ENCODE data around the gene MBD4.
"Not testable (repeated sequence)": the region's sequence is repeated elsewhere in the genome, so short reads cannot be mapped to it uniquely, and the experiment has no call there.

The MBD4 gene

DNA sequence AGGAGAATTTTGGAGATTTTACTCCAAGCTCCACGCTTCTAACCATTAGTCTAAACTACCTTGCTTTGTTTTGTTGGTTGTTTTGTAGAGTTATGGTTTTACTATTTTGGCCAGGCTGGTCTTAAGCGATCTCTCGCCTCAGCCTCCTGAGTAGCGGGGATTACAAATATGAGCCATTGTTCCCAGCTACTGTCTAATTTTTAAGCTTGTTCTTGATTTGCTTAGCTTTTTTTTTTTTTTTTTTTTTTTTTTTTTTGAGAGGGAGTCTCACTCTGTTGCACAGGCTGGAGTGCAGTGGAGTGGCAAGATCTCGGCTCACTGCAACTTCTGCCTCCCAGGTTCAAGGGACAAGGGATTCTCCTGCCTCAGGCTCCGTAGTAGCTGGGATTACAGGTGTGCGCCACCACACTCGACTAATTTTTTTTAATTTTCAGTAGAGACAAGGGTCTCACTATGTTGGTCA lies 39.8 kb downstream of the MBD4 start:
- H2AK5ac ChIP-seq (ENCODE audit: low read length) = no peak overlapping the region
- peaks cover 4% of the 10 kb centered on the region for H3K79me1 ChIP-seq (ENCODE audit: low read length)
- H3K9me3 ChIP-seq (ENCODE audit: insufficient read depth, low read depth, low read length) = no peaks in the 10 kb centered on the region
- peak overlapping the region; percentile 83 for H3K4me2 ChIP-seq (ENCODE audit: low read length)
- no peaks in the 10 kb centered on the region for H3K27me3 ChIP-seq (ENCODE audit: insufficient read depth, low read length)
- no peak overlapping the region for H3K27ac ChIP-seq (ENCODE audit: low read depth, low read length)
- no peak overlapping the region for H3K18ac ChIP-seq (ENCODE audit: low read length)
- H2BK5ac ChIP-seq (ENCODE audit: low read depth, low read length, poor library complexity) = no peak overlapping the region
- no peak overlapping the region for H3K23ac ChIP-seq (ENCODE audit: low read length)
- H2BK12ac ChIP-seq (ENCODE audit: low read length) = no peak overlapping the region
- peaks cover 17% of the 10 kb centered on the region for H3K79me2 ChIP-seq (ENCODE audit: control insufficient read depth, insufficient read depth, low read length, poor library complexity)
- H4K8ac ChIP-seq (ENCODE audit: low read depth, low read length) = peak overlapping the region; percentile 68
- H3K14ac ChIP-seq (ENCODE audit: low read length) = no peak overlapping the region
- no peak overlapping the region for H3K9ac ChIP-seq (ENCODE audit: low read length)
- H3K4ac ChIP-seq (ENCODE audit: low read depth, low read length) = no peak overlapping the region
- no peak overlapping the region for H3K4me3 ChIP-seq (ENCODE audit: low read depth, low read length)
- no peak overlapping the region for H2BK120ac ChIP-seq (ENCODE audit: insufficient read depth, low read length, poor library complexity)
- DNase-seq = no peak
- peaks cover 12 to 19% of the 10 kb centered on the region in 2 experiments for H3K36me3 ChIP-seq (ENCODE audit: control insufficient read depth in 1 of 2, insufficient read depth in 2 of 2, low read length in 2 of 2)
- H4K91ac ChIP-seq (ENCODE audit: low read depth, low read length) = no peak overlapping the region
- no CpG with 5 or more reads among the region's 8 CpGs for WGBS (ENCODE audit: extremely low coverage, insufficient coverage, insufficient read length)
- H2AFZ ChIP-seq (ENCODE audit: insufficient read depth, low read length, poor library complexity) = no peak overlapping the region
- H3K4me1 ChIP-seq (ENCODE audit: control insufficient read depth in 1 of 2, insufficient read depth in 2 of 2, low read length in 2 of 2) = peaks cover 3 to 10% of the 10 kb centered on the region in 2 experiments
- H4K12ac ChIP-seq (ENCODE audit: low read depth, low read length) = no peak overlapping the region

- Histone ChIP-seq H2AK5ac (ENCODE audit: low read length) (peak overlapping the region; percentile 31), H3K4ac (ENCODE audit: low read depth, low read length) (peak overlapping the region; percentile 78), H3K9me3 (ENCODE audit: insufficient read depth, low read depth, low read length) (no peaks in the 10 kb centered on the region), H4K91ac (ENCODE audit: low read depth, low read length) (peak overlapping the region; percentile 46), H2AFZ (ENCODE audit: insufficient read depth, low read length, poor library complexity) (peak overlapping the region; percentile 37), H3K4me2 (ENCODE audit: low read length) (peak overlapping the region; percentile 83), H3K27ac (ENCODE audit: low read depth, low read length) (no peak overlapping the region), H2BK5ac (ENCODE audit: low read depth, low read length, poor library complexity) (peak overlapping the region; percentile 47), H3K27me3 (ENCODE audit: insufficient read depth, low read length) (no peaks in the 10 kb centered on the region), H2BK12ac (ENCODE audit: low read length) (no peak overlapping the region), H3K14ac (ENCODE audit: low read length) (peak overlapping the region; percentile 60), H3K79me1 (ENCODE audit: low read length) (peaks cover 4% of the 10 kb centered on the region), H3K4me1 (ENCODE audit: control insufficient read depth in 1 of 2, insufficient read depth in 2 of 2, low read length in 2 of 2) (peaks cover 3 to 10% of the 10 kb centered on the region in 2 experiments), H3K23ac (ENCODE audit: low read length) (no peak overlapping the region), H4K8ac (ENCODE audit: low read depth, low read length) (peak overlapping the region; percentile 61), H3K79me2 (ENCODE audit: control insufficient read depth, insufficient read depth, low read length, poor library complexity) (peaks cover 17% of the 10 kb centered on the region), H3K4me3 (ENCODE audit: low read depth, low read length) (peak overlapping the region; percentile 92), H4K12ac (ENCODE audit: low read depth, low read length) (peak overlapping the region; percentile 91), H3K9ac (ENCODE audit: low read length) (peak overlapping the region; percentile 94), H2BK120ac (ENCODE audit: insufficient read depth, low read length, poor library complexity) (no peak overlapping the region), H3K36me3 (ENCODE audit: control insufficient read depth in 1 of 2, insufficient read depth in 2 of 2, low read length in 2 of 2) (peaks cover 12 to 19% of the 10 kb centered on the region in 2 experiments), H3K18ac (ENCODE audit: low read length) (peak overlapping the region; percentile 8)
- WGBS (ENCODE audit: extremely low coverage, insufficient coverage, insufficient read length) = no CpG with 5 or more reads among the region's 25 CpGs
- peak; percentile 89 to 99 for DNase-seq
Observed at GRCh38 chr3:129399145-129399894, 40.4 kb downstream of the MBD4 start.

DNA sequence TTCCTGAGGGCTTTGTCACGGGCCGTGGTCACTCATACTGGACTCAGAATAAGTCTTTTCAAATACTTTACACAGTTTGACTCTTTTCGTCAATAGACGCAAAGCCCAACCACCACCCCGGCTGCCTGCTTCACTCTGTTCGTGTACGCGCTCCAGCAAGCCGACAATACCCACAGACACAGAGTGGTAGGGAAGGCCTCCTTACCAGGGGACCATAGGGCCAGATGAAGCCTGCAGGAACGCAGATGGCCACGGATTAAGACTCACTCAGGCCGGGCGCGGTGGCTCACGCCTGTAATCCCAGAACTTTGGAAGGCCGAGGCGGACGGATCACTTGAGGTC lies 41.0 kb downstream of the MBD4 start:
- peaks cover 17% of the 10 kb centered on the region for H3K79me2 ChIP-seq (ENCODE audit: control insufficient read depth, insufficient read depth, low read length, poor library complexity)
- peaks cover 3 to 10% of the 10 kb centered on the region in 2 experiments for H3K4me1 ChIP-seq (ENCODE audit: control insufficient read depth in 1 of 2, insufficient read depth in 2 of 2, low read length in 2 of 2)
- peak overlapping the region; percentile 61 for H4K8ac ChIP-seq (ENCODE audit: low read depth, low read length)
- H3K23ac ChIP-seq (ENCODE audit: low read length) = no peak overlapping the region
- no peak overlapping the region for H3K27ac ChIP-seq (ENCODE audit: low read depth, low read length)
- H2AK5ac ChIP-seq (ENCODE audit: low read length) = peak overlapping the region; percentile 31
- H4K12ac ChIP-seq (ENCODE audit: low read depth, low read length) = peak overlapping the region; percentile 91
- peaks cover 17 to 21% of the 10 kb centered on the region in 2 experiments for H3K36me3 ChIP-seq (ENCODE audit: control insufficient read depth in 1 of 2, insufficient read depth in 2 of 2, low read length in 2 of 2)
- H3K18ac ChIP-seq (ENCODE audit: low read length) = peak overlapping the region; percentile 8
- H3K79me1 ChIP-seq (ENCODE audit: low read length) = peaks cover 4% of the 10 kb centered on the region
- peak overlapping the region; percentile 47 for H2BK5ac ChIP-seq (ENCODE audit: low read depth, low read length, poor library complexity)
- H3K9ac ChIP-seq (ENCODE audit: low read length) = peak overlapping the region; percentile 94
- H3K4ac ChIP-seq (ENCODE audit: low read depth, low read length) = peak overlapping the region; percentile 78
- no peak overlapping the region for H2BK120ac ChIP-seq (ENCODE audit: insufficient read depth, low read length, poor library complexity)
- H4K91ac ChIP-seq (ENCODE audit: low read depth, low read length) = peak overlapping the region; percentile 46
- no peaks in the 10 kb centered on the region for H3K27me3 ChIP-seq (ENCODE audit: insufficient read depth, low read length)
- no peaks in the 10 kb centered on the region for H3K9me3 ChIP-seq (ENCODE audit: insufficient read depth, low read depth, low read length)
- H3K14ac ChIP-seq (ENCODE audit: low read length) = peak overlapping the region; percentile 60
- H2AFZ ChIP-seq (ENCODE audit: insufficient read depth, low read length, poor library complexity) = peak overlapping the region; percentile 37
- peak overlapping the region; percentile 83 for H3K4me2 ChIP-seq (ENCODE audit: low read length)
- H2BK12ac ChIP-seq (ENCODE audit: low read length) = no peak overlapping the region
- H3K4me3 ChIP-seq (ENCODE audit: low read depth, low read length) = peak overlapping the region; percentile 92
- no CpG with 5 or more reads among the region's 18 CpGs for WGBS (ENCODE audit: extremely low coverage, insufficient coverage, insufficient read length)
- DNase-seq = peak in 1 of 2 donors; percentile 41

- not testable (repeated sequence) for H3K79me1 ChIP-seq (ENCODE audit: low read length); H3K27me3 ChIP-seq (ENCODE audit: insufficient read depth, low read length); H3K27ac ChIP-seq (ENCODE audit: low read depth, low read length); H3K4ac ChIP-seq (ENCODE audit: low read depth, low read length); H3K4me3 ChIP-seq (ENCODE audit: low read depth, low read length); H3K4me2 ChIP-seq (ENCODE audit: low read length); H2BK120ac ChIP-seq (ENCODE audit: insufficient read depth, low read length, poor library complexity); H2BK12ac ChIP-seq (ENCODE audit: low read length); H4K91ac ChIP-seq (ENCODE audit: low read depth, low read length); H3K14ac ChIP-seq (ENCODE audit: low read length); H3K18ac ChIP-seq (ENCODE audit: low read length); H2AK5ac ChIP-seq (ENCODE audit: low read length); H4K8ac ChIP-seq (ENCODE audit: low read depth, low read length); DNase-seq; H2AFZ ChIP-seq (ENCODE audit: insufficient read depth, low read length, poor library complexity); H4K12ac ChIP-seq (ENCODE audit: low read depth, low read length); H2BK5ac ChIP-seq (ENCODE audit: low read depth, low read length, poor library complexity); H3K9ac ChIP-seq (ENCODE audit: low read length); H3K23ac ChIP-seq (ENCODE audit: low read length); H3K9me3 ChIP-seq (ENCODE audit: insufficient read depth, low read depth, low read length)
- Histone ChIP-seq H3K36me3 (ENCODE audit: control insufficient read depth in 1 of 2, insufficient read depth in 2 of 2, low read length in 2 of 2) (peaks cover 38 to 55% of the 10 kb centered on the region in 2 experiments), H3K4me1 (ENCODE audit: control insufficient read depth in 1 of 2, insufficient read depth in 2 of 2, low read length in 2 of 2) (peaks cover 11 to 20% of the 10 kb centered on the region in 2 experiments), H3K79me2 (ENCODE audit: control insufficient read depth, insufficient read depth, low read length, poor library complexity) (peaks cover 15% of the 10 kb centered on the region)
- no CpG with 5 or more reads among the region's 17 CpGs for WGBS (ENCODE audit: extremely low coverage, insufficient coverage, insufficient read length)
Observed at GRCh38 chr3:129393760-129394564, 45.8 kb downstream of the MBD4 start.

Measured in trophoblast cell (in vitro differentiated cells and primary cell).